A549 (cell line): ENCODE results near the gene CFAP91.

Source experiments
- CHD2 ChIP-seq: fragments of 150-350 bp; IDR thresholded peaks from 2 replicates; pipeline ENCODE4 v1.6.1; 2014; ENCODE audit warnings: low read length; ENCODE audit not compliant: partially characterized antibody
- EP300 ChIP-seq, 2 experiments: fragments of >200 bp; sonication (Bioruptor Twin); formaldehyde crosslinking; IDR thresholded peaks; 2 replicates in 1 of 2; 3 replicates in 1 of 2; pipeline ENCODE4 v1.6.1; 2016 to 2017
- MAFK ChIP-seq: fragments of 450-650 bp; IDR thresholded peaks from 2 replicates; pipeline ENCODE4 v1.6.1; 2014; ENCODE audit not compliant: partially characterized antibody
- NPAS2 ChIP-seq: fragments of 250-450 bp; sonication (Bioruptor Pico); IDR thresholded peaks from 2 replicates; pipeline ENCODE4 v1.8.0; 2022; ENCODE audit warnings: mild to moderate bottlenecking, moderate library complexity, borderline replicate concordance
- POLR2A ChIP-seq: IDR thresholded peaks from 2 replicates; pipeline ENCODE4 v1.6.1; 2012; ENCODE audit warnings: mild to moderate bottlenecking, low read length
- TF ChIP-seq, protein P1 (sequence below): fragments of >200 bp; sonication (Bioruptor Twin); formaldehyde crosslinking; IDR thresholded peaks from 3 replicates; pipeline ENCODE4 v1.5.1; 2016
- TF ChIP-seq, protein P2 (sequence below): IDR thresholded peaks from 2 replicates; pipeline ENCODE4 v1.6.1; 2012
- TF ChIP-seq, protein P3 (sequence below): fragments of 250-450 bp; sonication (Bioruptor Pico); IDR thresholded peaks from 2 replicates; pipeline ENCODE4 v1.5.0; 2021; ENCODE audit warnings: mild to moderate bottlenecking, moderate library complexity, borderline replicate concordance

DNA sequence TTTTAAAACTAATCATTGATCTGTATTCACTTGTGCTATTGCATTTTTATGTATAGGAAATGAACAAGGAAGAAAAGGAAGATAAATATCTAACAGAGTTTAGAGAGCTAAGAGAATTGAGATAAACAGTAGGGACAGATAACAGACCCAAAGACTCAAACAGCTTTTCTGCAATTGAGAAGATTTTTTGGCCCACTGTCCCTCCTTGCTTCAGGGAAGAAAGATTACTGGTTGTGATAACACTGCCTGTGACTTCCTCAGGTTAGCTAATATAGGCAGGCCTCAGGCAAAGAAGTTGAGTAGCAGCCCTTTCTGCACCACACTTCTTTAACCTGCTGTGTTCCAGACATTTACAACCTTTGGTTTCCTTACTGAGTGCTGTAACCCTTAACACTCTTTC is 22.9 kb upstream of the CFAP91 start:
- TF ChIP-seq, protein P1, sequence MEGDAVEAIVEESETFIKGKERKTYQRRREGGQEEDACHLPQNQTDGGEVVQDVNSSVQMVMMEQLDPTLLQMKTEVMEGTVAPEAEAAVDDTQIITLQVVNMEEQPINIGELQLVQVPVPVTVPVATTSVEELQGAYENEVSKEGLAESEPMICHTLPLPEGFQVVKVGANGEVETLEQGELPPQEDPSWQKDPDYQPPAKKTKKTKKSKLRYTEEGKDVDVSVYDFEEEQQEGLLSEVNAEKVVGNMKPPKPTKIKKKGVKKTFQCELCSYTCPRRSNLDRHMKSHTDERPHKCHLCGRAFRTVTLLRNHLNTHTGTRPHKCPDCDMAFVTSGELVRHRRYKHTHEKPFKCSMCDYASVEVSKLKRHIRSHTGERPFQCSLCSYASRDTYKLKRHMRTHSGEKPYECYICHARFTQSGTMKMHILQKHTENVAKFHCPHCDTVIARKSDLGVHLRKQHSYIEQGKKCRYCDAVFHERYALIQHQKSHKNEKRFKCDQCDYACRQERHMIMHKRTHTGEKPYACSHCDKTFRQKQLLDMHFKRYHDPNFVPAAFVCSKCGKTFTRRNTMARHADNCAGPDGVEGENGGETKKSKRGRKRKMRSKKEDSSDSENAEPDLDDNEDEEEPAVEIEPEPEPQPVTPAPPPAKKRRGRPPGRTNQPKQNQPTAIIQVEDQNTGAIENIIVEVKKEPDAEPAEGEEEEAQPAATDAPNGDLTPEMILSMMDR = no peak
- no peak for TF ChIP-seq CHD2
- no peak for TF ChIP-seq NPAS2 (CRISPR knock-in tag)
- TF ChIP-seq POLR2A = no peak
- no peak for TF ChIP-seq EP300 (IDR thresholded peaks at IDR 0.05)
- no peak for TF ChIP-seq MAFK
- TF ChIP-seq, protein P2, sequence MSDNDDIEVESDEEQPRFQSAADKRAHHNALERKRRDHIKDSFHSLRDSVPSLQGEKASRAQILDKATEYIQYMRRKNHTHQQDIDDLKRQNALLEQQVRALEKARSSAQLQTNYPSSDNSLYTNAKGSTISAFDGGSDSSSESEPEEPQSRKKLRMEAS = no peak
- TF ChIP-seq, protein P3, sequence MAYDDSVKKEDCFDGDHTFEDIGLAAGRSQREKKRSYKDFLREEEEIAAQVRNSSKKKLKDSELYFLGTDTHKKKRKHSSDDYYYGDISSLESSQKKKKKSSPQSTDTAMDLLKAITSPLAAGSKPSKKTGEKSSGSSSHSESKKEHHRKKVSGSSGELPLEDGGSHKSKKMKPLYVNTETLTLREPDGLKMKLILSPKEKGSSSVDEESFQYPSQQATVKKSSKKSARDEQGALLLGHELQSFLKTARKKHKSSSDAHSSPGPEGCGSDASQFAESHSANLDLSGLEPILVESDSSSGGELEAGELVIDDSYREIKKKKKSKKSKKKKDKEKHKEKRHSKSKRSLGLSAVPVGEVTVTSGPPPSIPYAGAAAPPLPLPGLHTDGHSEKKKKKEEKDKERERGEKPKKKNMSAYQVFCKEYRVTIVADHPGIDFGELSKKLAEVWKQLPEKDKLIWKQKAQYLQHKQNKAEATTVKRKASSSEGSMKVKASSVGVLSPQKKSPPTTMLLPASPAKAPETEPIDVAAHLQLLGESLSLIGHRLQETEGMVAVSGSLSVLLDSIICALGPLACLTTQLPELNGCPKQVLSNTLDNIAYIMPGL (CRISPR knock-in tag) = no peak
